GM21381 (cell line): Measurements from ENCODE around the gene TTLL9.

ENCODE experiments used
- ATAC-seq: cut with Tn5 transposase; IDR thresholded peaks from one replicate; pipeline ENCODE4 v1.9.1; 2021; ENCODE audit warnings: mild to moderate bottlenecking, moderate library complexity; ENCODE audit not compliant: unreplicated experiment

Gene TTLL9

GRCh38 chr20:31836853-31837608, 33.4 kb upstream of the TTLL9 start:
- ATAC-seq = no peak

GRCh38 chr20:31837896-31838397, 32.5 kb upstream of the TTLL9 start:
- ATAC-seq = no peak

GRCh38 chr20:31838646-31839292, 31.7 kb upstream of the TTLL9 start:
- no peak for ATAC-seq

GRCh38 chr20:31839782-31840487, 30.5 kb upstream of the TTLL9 start:
- ATAC-seq = no peak

- ATAC-seq = no peak
These were observed 29.3 kb upstream of the TTLL9 start for GRCh38 chr20:31840906-31841816.

- ATAC-seq = no peak
These were observed 28.5 kb upstream of the TTLL9 start for GRCh38 chr20:31841928-31842327.

GRCh38 chr20:31842471-31843157, 27.8 kb upstream of the TTLL9 start:
- no peak for ATAC-seq

GRCh38 chr20:31843288-31843687, 27.1 kb upstream of the TTLL9 start:
- no peak for ATAC-seq

GRCh38 chr20:31843881-31844280, 26.6 kb upstream of the TTLL9 start:
- ATAC-seq = no peak

GRCh38 chr20:31844737-31845299, 25.6 kb upstream of the TTLL9 start:
- ATAC-seq = no peak

- no peak for ATAC-seq
These were observed 25.1 kb upstream of the TTLL9 start, which contains the start of gene FOXS1 for GRCh38 chr20:31845300-31845863. TSS of gene FOXS1 (minus strand) at chr20:31845604. CDS start at chr20:31845542, 62 bp downstream.

- ATAC-seq = no peak
These were observed 23.7 kb upstream of the TTLL9 start for GRCh38 chr20:31846793-31847138.

GRCh38 chr20:31848088-31848999, 22.1 kb upstream of the TTLL9 start:
- no peak for ATAC-seq

GRCh38 chr20:31849306-31849930, 21.0 kb upstream of the TTLL9 start:
- no peak for ATAC-seq

- ATAC-seq = no peak
These were observed 19.0 kb upstream of the TTLL9 start for GRCh38 chr20:31851240-31851955.

GRCh38 chr20:31853481-31853880, 17.0 kb upstream of the TTLL9 start:
- ATAC-seq = no peak

- ATAC-seq = no peak
These were observed 13.9 kb upstream of the TTLL9 start for GRCh38 chr20:31856516-31856915.
